HG02678 (cell line): ENCODE data around the gene RSBN1.
"Not testable (repeated sequence)": the region's sequence is repeated elsewhere in the genome, so short reads cannot be mapped to it uniquely, and the experiment has no call there.

Experiments used
- ATAC-seq: cut with Tn5 transposase; IDR thresholded peaks from one replicate; pipeline ENCODE4 v1.9.1; 2021; ENCODE audit warnings: mild to moderate bottlenecking, moderate library complexity; ENCODE audit not compliant: unreplicated experiment

The RSBN1 gene

GRCh38 chr1:113749402-113749801 lies 62.9 kb downstream of the RSBN1 start:
- no peak for ATAC-seq

GRCh38 chr1:113747376-113747775 lies 64.9 kb downstream of the RSBN1 start:
- no peak for ATAC-seq

GRCh38 chr1:113745425-113745824 lies 66.9 kb downstream of the RSBN1 start:
- no peak for ATAC-seq

GRCh38 chr1:113744114-113744513 lies 68.2 kb downstream of the RSBN1 start:
- ATAC-seq, result no peak

GRCh38 chr1:113742515-113742914 lies 69.8 kb downstream of the RSBN1 start:
- ATAC-seq, result no peak

- no peak for ATAC-seq
These were observed 77.8 kb downstream of the RSBN1 start for GRCh38 chr1:113734357-113735055.

- ATAC-seq, result no peak
These were observed 79.5 kb downstream of the RSBN1 start for GRCh38 chr1:113732802-113733201.

- no peak for ATAC-seq
These were observed 91.3 kb downstream of the RSBN1 start for GRCh38 chr1:113721010-113721409.

- ATAC-seq, result not testable (repeated sequence)
These were observed 93.7 kb downstream of the RSBN1 start for GRCh38 chr1:113718621-113719020.

GRCh38 chr1:113717506-113717905 lies 94.8 kb downstream of the RSBN1 start:
- not testable (repeated sequence) for ATAC-seq

GRCh38 chr1:113714606-113715269 lies 97.5 kb downstream of the RSBN1 start:
- ATAC-seq, result no peak
